ENCODE measurements around the gene PTPRN2. TPM values are rescaled to one million over a fixed set of nuclear protein-coding genes. Genes with fewer than 3 reads are reported as not detected.

Gene PTPRN2
- total RNA-seq, 2 donors from 2014 or later, result 26.1 to 55.5 TPM

GRCh38 chr7:158021836-158022235 lies 565.8 kb downstream of the PTPRN2 start:
- TF ChIP-seq CTCF (IDR thresholded peaks at IDR 0.05), result no peak
- TF ChIP-seq POLR2AphosphoS5 (IDR thresholded peaks at IDR 0.05), result no peak
- TF ChIP-seq POLR2A (IDR thresholded peaks at IDR 0.05), result no peak
- Histone ChIP-seq H3K9me3 (no peaks in the 10 kb centered on the region), H3K36me3 (no peaks in the 10 kb centered on the region), H3K4me3 (no peak overlapping the region), H3K27me3 (replicated peaks; ENCODE audit: insufficient read depth) (no peaks in the 10 kb centered on the region), H3K27ac (no peak overlapping the region), H3K4me1 (replicated peaks) (no peaks in the 10 kb centered on the region)
- intact Hi-C loops (cut with DNase I), result no loop called here
- 98% methylated on average over 4 of the region's 4 CpGs for WGBS
- no peak for DNase-seq (ENCODE audit: low spot score)

GRCh38 chr7:158020706-158021095 lies 566.9 kb downstream of the PTPRN2 start:
- DNase-seq (ENCODE audit: low spot score), result no peak
- intact Hi-C loops (cut with DNase I), result no loop called here
- Histone ChIP-seq H3K27me3 (replicated peaks; ENCODE audit: insufficient read depth) (no peaks in the 10 kb centered on the region), H3K9me3 (no peaks in the 10 kb centered on the region), H3K36me3 (no peaks in the 10 kb centered on the region), H3K27ac (no peak overlapping the region), H3K4me3 (no peak overlapping the region), H3K4me1 (replicated peaks) (no peaks in the 10 kb centered on the region)
- 72% methylated on average over 8 of the region's 8 CpGs for WGBS
- TF ChIP-seq POLR2A (IDR thresholded peaks at IDR 0.05) (no peak), CTCF (IDR thresholded peaks at IDR 0.05) (no peak), POLR2AphosphoS5 (IDR thresholded peaks at IDR 0.05) (no peak)

- H3K4me3 ChIP-seq, result no peak overlapping the region
- no peaks in the 10 kb centered on the region for H3K4me1 ChIP-seq (replicated peaks)
- TF ChIP-seq POLR2AphosphoS5 (IDR thresholded peaks at IDR 0.05), result no peak
- TF ChIP-seq CTCF (IDR thresholded peaks at IDR 0.05), result no peak
- TF ChIP-seq POLR2A (IDR thresholded peaks at IDR 0.05), result no peak
- no peak overlapping the region for H3K27ac ChIP-seq
- no peaks in the 10 kb centered on the region for H3K27me3 ChIP-seq (replicated peaks; ENCODE audit: insufficient read depth)
- intact Hi-C loops (cut with DNase I), result no loop called here
- no peaks in the 10 kb centered on the region for H3K36me3 ChIP-seq
- H3K9me3 ChIP-seq, result no peaks in the 10 kb centered on the region
- 97% methylated on average over 26 of the region's 27 CpGs for WGBS
- no peak for DNase-seq (ENCODE audit: low spot score)
Observed at GRCh38 chr7:158019726-158020705, 567.6 kb downstream of the PTPRN2 start.

GRCh38 chr7:158018971-158019645 lies 568.5 kb downstream of the PTPRN2 start:
- H3K4me3 ChIP-seq, result no peak overlapping the region

More at GRCh38 chr7:158018971-158019645, 568.5 kb downstream of the PTPRN2 start:
- Histone ChIP-seq H3K27me3 (replicated peaks; ENCODE audit: insufficient read depth) (no peaks in the 10 kb centered on the region), H3K36me3 (no peaks in the 10 kb centered on the region), H3K9me3 (no peaks in the 10 kb centered on the region), H3K4me1 (replicated peaks) (no peaks in the 10 kb centered on the region), H3K27ac (no peak overlapping the region)
- intact Hi-C loops (cut with DNase I), result no loop called here
- DNase-seq (ENCODE audit: low spot score), result no peak
- TF ChIP-seq POLR2A (IDR thresholded peaks at IDR 0.05) (no peak), POLR2AphosphoS5 (IDR thresholded peaks at IDR 0.05) (no peak), CTCF (IDR thresholded peaks at IDR 0.05) (no peak)
- WGBS, result 84% methylated on average over 20 of the region's 20 CpGs
